Chondrocyte (in vitro differentiated cells): ENCODE measurements around the gene AJAP1. TPM values are rescaled to one million over a fixed set of nuclear protein-coding genes. Genes with fewer than 3 reads are reported as not detected.

Experiments
- DNase-seq: peaks from one replicate; pipeline ENCODE4 v3.0.0; 2021; ENCODE audit warnings: mixed read lengths, low spot score
- H3K27ac Mint-ChIP-seq: one replicate; pipeline ENCODE4 v1.8.0; 2021; ENCODE audit warnings: mild to moderate bottlenecking, moderate library complexity, mixed read lengths; ENCODE audit not compliant: unreplicated experiment
- H3K27me3 Mint-ChIP-seq: 2 replicates; pipeline ENCODE4 v1.8.0; 2021; ENCODE audit warnings: low read depth, mixed read lengths
- H3K36me3 Mint-ChIP-seq: 2 replicates; pipeline ENCODE4 v1.8.0; 2021; ENCODE audit warnings: low read depth, mixed read lengths
- H3K4me1 Mint-ChIP-seq: 2 replicates; pipeline ENCODE4 v1.8.0; 2021; ENCODE audit warnings: low read depth, mild to moderate bottlenecking, mixed read lengths
- H3K4me3 Mint-ChIP-seq: one replicate; pipeline ENCODE4 v1.8.0; 2021; ENCODE audit warnings: mild to moderate bottlenecking, moderate library complexity, mixed read lengths; ENCODE audit not compliant: unreplicated experiment
- H3K9me3 Mint-ChIP-seq: 2 replicates; pipeline ENCODE4 v1.8.0; 2021; ENCODE audit warnings: low read depth, mixed read lengths
- long read RNA-seq: library from polyadenylated mRNA; stranded (forward); transcript quantifications from one replicate; pipeline ENCODE4 v2.0.0, GENCODE V29; 2021
- total RNA-seq: library from RNA; stranded (reverse); gene quantifications from 3 replicates; pipeline ENCODE4 v1.2.1, GENCODE V29; 2021
- TF ChIP-seq, protein P1 (sequence below): fragments of 200-600 bp; sonication (generic); IDR thresholded peaks from 2 replicates; pipeline ENCODE4 v1.5.0; 2021; ENCODE audit warnings: antibody characterized with exemption, mild to moderate bottlenecking, moderate library complexity

The AJAP1 gene, protein sequence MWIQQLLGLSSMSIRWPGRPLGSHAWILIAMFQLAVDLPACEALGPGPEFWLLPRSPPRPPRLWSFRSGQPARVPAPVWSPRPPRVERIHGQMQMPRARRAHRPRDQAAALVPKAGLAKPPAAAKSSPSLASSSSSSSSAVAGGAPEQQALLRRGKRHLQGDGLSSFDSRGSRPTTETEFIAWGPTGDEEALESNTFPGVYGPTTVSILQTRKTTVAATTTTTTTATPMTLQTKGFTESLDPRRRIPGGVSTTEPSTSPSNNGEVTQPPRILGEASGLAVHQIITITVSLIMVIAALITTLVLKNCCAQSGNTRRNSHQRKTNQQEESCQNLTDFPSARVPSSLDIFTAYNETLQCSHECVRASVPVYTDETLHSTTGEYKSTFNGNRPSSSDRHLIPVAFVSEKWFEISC
- 0.73 TPM in 1 of 3 replicates, not detected in the others for total RNA-seq
- long read RNA-seq = 0 reads

DNA sequence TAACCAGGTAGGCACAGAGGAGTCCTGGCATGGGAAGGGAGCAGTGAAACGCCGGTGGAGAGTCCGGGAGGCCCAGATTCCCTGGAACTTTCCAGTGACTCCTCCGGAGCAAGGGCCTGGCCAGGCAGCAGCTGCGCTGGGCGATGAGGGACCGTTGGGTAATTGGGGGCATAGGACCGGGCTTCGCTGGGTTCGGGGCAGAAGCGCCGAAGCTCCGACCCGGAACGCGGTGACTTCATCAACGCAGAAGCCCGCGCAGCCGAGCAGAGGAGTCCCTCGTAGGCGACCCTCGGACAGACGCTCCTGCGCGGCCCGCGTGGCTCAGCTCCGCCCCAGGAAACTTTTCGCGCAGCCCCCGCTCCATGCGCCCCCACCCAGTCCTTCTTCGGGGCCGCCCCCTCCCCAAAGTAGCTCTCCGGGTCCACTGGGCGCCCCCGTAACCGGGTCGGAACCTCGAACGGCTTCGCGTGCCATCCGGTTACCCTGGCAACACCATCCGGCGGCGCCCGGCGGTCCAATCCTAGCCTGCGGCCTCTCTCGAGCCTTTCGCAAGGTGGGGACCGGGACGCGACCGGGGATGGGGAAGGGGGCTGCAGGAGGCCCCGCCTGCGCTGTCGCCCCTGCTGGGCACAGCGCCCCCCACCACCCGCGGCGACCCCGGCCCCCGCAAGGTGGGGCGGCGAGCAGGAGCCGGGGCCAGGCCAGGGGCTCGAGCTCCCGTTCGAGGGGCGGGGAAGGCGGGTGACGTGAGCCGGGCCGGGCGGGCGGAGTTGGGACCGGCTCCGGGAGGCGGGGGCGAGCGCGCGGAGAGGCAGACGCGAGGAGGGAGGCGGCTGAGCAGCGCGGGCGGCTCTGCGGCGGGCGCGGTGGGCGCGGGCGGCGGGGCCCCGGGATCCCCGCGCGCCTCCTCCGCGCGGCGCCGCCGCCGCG lies at the start of gene AJAP1:
TSS of gene AJAP1 (plus strand) at position 814 of the 930 bp plus-strand sequence. CDS start 817 bp downstream, outside the sequence.
- DNase-seq = no peak
- TF ChIP-seq, protein P1, sequence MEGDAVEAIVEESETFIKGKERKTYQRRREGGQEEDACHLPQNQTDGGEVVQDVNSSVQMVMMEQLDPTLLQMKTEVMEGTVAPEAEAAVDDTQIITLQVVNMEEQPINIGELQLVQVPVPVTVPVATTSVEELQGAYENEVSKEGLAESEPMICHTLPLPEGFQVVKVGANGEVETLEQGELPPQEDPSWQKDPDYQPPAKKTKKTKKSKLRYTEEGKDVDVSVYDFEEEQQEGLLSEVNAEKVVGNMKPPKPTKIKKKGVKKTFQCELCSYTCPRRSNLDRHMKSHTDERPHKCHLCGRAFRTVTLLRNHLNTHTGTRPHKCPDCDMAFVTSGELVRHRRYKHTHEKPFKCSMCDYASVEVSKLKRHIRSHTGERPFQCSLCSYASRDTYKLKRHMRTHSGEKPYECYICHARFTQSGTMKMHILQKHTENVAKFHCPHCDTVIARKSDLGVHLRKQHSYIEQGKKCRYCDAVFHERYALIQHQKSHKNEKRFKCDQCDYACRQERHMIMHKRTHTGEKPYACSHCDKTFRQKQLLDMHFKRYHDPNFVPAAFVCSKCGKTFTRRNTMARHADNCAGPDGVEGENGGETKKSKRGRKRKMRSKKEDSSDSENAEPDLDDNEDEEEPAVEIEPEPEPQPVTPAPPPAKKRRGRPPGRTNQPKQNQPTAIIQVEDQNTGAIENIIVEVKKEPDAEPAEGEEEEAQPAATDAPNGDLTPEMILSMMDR = no peak
- H3K4me3 Mint-ChIP-seq = peak within 1 kb of the TSS; percentile 9

DNA sequence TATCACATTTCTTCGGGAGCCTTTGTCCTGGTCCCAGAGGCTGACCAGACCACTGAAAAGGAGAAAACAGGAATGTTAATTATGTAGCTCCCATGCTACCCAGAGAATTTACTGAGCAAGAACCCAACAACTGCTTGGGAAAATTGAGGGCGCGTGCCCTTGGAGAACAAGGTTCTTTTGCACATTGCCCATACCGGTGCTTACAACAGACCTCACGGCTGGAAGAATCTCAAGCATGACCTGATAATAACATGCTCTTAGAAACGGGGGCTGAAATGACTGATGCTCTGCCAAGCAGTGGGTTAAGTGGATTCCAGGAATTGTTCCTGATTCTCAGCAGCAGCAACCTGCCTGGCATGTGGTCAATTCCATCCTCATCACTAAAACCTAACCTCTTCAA lies 49.3 kb upstream of the AJAP1 start:
- Mint-ChIP-seq H3K4me1 (no peaks in the 10 kb centered on the region), H3K4me3 (no peak overlapping the region), H3K36me3 (no peaks in the 10 kb centered on the region), H3K27me3 (peaks cover 5% of the 10 kb centered on the region), H3K9me3 (peaks cover 36% of the 10 kb centered on the region), H3K27ac (no peak overlapping the region)
- DNase-seq = no peak
- TF ChIP-seq, protein P1 = no peak

More for the DNA sequence above, at the start of gene AJAP1:
- Mint-ChIP-seq H3K36me3 (no peaks in the 10 kb centered on the region), H3K27me3 (peaks cover 33% of the 10 kb centered on the region), H3K4me1 (peaks cover 5% of the 10 kb centered on the region), H3K27ac (no peak within 1 kb of the TSS), H3K9me3 (no peaks in the 10 kb centered on the region)

DNA sequence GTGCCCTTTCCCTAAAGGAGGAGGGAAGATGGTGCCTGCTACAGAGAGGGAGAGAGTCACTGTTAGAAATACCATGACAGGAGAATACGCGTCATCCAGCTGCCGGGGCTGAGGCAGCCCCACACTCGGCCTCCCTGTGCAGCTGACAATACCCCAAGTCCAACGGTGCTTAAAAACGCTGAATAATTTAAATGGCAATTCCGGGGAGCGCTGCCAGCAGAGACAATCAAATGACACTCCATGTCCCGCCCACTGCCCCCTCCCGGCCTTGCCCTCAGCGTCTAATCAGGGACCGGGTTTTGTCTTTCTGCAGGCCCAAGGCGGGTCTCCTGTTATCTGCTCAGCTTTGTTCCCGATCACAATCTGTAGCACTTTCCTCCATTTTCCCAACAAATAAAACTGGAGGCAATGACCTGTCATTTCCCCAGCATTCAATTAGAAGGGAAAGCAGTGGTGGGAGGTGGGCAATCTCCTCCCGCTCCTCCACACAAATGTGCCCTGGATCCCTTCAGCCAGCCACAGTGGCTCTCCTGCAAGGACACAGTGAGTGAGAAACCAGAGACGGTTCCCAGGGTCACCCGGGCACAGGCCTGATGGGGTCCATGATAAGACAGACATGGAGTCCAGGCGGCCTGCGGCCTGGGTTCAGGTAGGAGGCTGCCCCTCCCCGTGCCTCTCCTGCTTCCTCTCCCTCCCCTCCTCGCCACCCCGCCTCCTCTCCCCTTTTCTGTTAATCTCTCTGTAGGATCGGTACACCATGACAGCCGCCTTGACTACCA lies 42.7 kb upstream of the AJAP1 start:
- Mint-ChIP-seq H3K36me3 (no peaks in the 10 kb centered on the region), H3K4me1 (no peaks in the 10 kb centered on the region), H3K9me3 (peaks cover 52% of the 10 kb centered on the region), H3K4me3 (no peak overlapping the region), H3K27me3 (no peaks in the 10 kb centered on the region), H3K27ac (no peak overlapping the region)
- TF ChIP-seq, protein P1 = no peak
- peak; percentile 79 for DNase-seq

DNA sequence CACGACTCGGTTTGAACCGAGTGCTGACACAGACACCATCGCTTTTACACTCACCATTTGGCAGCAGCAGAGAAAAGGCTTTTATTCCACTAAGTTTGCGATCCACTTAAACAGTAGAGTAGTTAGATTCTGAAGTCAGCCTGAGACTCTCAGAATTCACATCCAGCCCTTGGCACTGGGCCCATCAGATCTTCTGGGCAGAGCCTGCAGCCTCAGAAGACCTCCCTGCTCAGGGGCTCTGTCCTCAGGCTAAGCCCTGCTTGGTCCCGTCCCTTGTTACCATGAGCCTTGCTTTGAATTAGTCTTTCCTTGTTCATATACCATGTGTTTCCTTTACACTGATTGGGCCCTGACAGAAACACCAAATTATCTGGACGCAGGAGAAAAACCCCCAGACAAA lies 41.4 kb upstream of the AJAP1 start:
- peak; percentile 22 for DNase-seq
- TF ChIP-seq, protein P1 = no peak
- Mint-ChIP-seq H3K4me1 (no peaks in the 10 kb centered on the region), H3K9me3 (peaks cover 46% of the 10 kb centered on the region), H3K27me3 (no peaks in the 10 kb centered on the region), H3K4me3 (no peak overlapping the region), H3K36me3 (no peaks in the 10 kb centered on the region), H3K27ac (no peak overlapping the region)
